HG03565 (cell line): ENCODE measurements around the gene SKA2.
"Not testable (repeated sequence)": the region's sequence is repeated elsewhere in the genome, so short reads cannot be mapped to it uniquely, and the experiment has no call there.

Source experiments
- ATAC-seq: cut with Tn5 transposase; IDR thresholded peaks from one replicate; pipeline ENCODE4 v1.9.1; 2021; ENCODE audit warnings: mild to moderate bottlenecking, moderate library complexity; ENCODE audit not compliant: unreplicated experiment

SKA2 gene

GRCh38 chr17:59105852-59106462, 49.0 kb downstream of the SKA2 start:
- ATAC-seq = peak; percentile 4

- no peak for ATAC-seq
Observed at GRCh38 chr17:59101178-59101577, 53.8 kb downstream of the SKA2 start.

- no peak for ATAC-seq
Observed at GRCh38 chr17:59097876-59098275, 57.1 kb downstream of the SKA2 start.

GRCh38 chr17:59094861-59095530, 60.0 kb downstream of the SKA2 start:
- ATAC-seq = no peak

- no peak for ATAC-seq
Observed at GRCh38 chr17:59093702-59094231, 61.2 kb downstream of the SKA2 start.

GRCh38 chr17:59093145-59093701, 61.8 kb downstream of the SKA2 start:
- no peak for ATAC-seq

GRCh38 chr17:59090593-59090992, 64.4 kb downstream of the SKA2 start:
- ATAC-seq = not testable (repeated sequence)

GRCh38 chr17:59084154-59084553, 70.8 kb downstream of the SKA2 start:
- ATAC-seq = no peak

- ATAC-seq = no peak
Observed at GRCh38 chr17:59074494-59074893, 80.5 kb downstream of the SKA2 start.

- ATAC-seq = no peak
Observed at GRCh38 chr17:59073972-59074371, 81.0 kb downstream of the SKA2 start.

GRCh38 chr17:59069856-59070255, 85.1 kb downstream of the SKA2 start:
- no peak for ATAC-seq

GRCh38 chr17:59067756-59068155, 87.2 kb downstream of the SKA2 start:
- no peak for ATAC-seq

- no peak for ATAC-seq
Observed at GRCh38 chr17:59067340-59067739, 87.6 kb downstream of the SKA2 start.

GRCh38 chr17:59062509-59062908, 92.5 kb downstream of the SKA2 start:
- ATAC-seq = no peak
